ENCODE results near the gene TBC1D22A. TPM values are rescaled to one million over a fixed set of nuclear protein-coding genes. Genes with fewer than 3 reads are reported as not detected.

TBC1D22A gene
- polyA plus RNA-seq, 1 experiment, result 24.2 TPM

- H3K4me3 ChIP-seq (ENCODE audit: low read depth, low read length), result no peak overlapping the region
- H3K27me3 ChIP-seq (ENCODE audit: control insufficient read depth, insufficient read depth, low read length), result no peaks in the 10 kb centered on the region
- ChIA-PET CTCF (no interaction called here), POLR2A (no interaction called here)
- TF ChIP-seq CTCF (IDR thresholded peaks at IDR 0.05; ENCODE audit: insufficient read depth, low read depth, low read length), result no peak
- DNase-seq (ENCODE audit: low read depth), result no peak
- peaks cover 4% of the 10 kb centered on the region for H3K36me3 ChIP-seq (ENCODE audit: control insufficient read depth, insufficient read depth, low read length)
Measured at GRCh38 chr22:46918197-46918596, 155.7 kb downstream of the TBC1D22A start.

GRCh38 chr22:46922037-46922436, 159.6 kb downstream of the TBC1D22A start:
- POLR2A ChIA-PET, result no interaction called here
- Histone ChIP-seq H3K27me3 (ENCODE audit: control insufficient read depth, insufficient read depth, low read length) (no peaks in the 10 kb centered on the region), H3K36me3 (ENCODE audit: control insufficient read depth, insufficient read depth, low read length) (peaks cover 2% of the 10 kb centered on the region), H3K4me3 (ENCODE audit: low read depth, low read length) (no peak overlapping the region)
- DNase-seq (ENCODE audit: low read depth), result no peak
- no peak for TF ChIP-seq CTCF (IDR thresholded peaks at IDR 0.05; ENCODE audit: insufficient read depth, low read depth, low read length)
- CTCF ChIA-PET, result no interaction called here

GRCh38 chr22:46923394-46923793, 160.9 kb downstream of the TBC1D22A start:
- no peak for DNase-seq (ENCODE audit: low read depth)
- POLR2A ChIA-PET, result no interaction called here
- CTCF ChIA-PET, result no interaction called here

GRCh38 chr22:46925818-46926217, 163.4 kb downstream of the TBC1D22A start:
- Histone ChIP-seq H3K27me3 (ENCODE audit: control insufficient read depth, insufficient read depth, low read length) (no peaks in the 10 kb centered on the region), H3K4me3 (ENCODE audit: low read depth, low read length) (no peak overlapping the region), H3K36me3 (ENCODE audit: control insufficient read depth, insufficient read depth, low read length) (no peaks in the 10 kb centered on the region; the same call in 1 of the 2 replicates)
- CTCF ChIA-PET, result no interaction called here
- no peak for DNase-seq (ENCODE audit: low read depth)
- POLR2A ChIA-PET, result no interaction called here
- TF ChIP-seq CTCF (IDR thresholded peaks at IDR 0.05; ENCODE audit: insufficient read depth, low read depth, low read length), result no peak

More at GRCh38 chr22:46923394-46923793, 160.9 kb downstream of the TBC1D22A start:
- no peaks in the 10 kb centered on the region for H3K27me3 ChIP-seq (ENCODE audit: control insufficient read depth, insufficient read depth, low read length)
- peaks cover 1% of the 10 kb centered on the region; the same call in 1 of the 2 replicates for H3K36me3 ChIP-seq (ENCODE audit: control insufficient read depth, insufficient read depth, low read length)
- no peak overlapping the region for H3K4me3 ChIP-seq (ENCODE audit: low read depth, low read length)
- no peak for TF ChIP-seq CTCF (IDR thresholded peaks at IDR 0.05; ENCODE audit: insufficient read depth, low read depth, low read length)

GRCh38 chr22:46929046-46929709, 166.7 kb downstream of the TBC1D22A start:
- no peak for DNase-seq (ENCODE audit: low read depth)
- Histone ChIP-seq H3K27me3 (ENCODE audit: control insufficient read depth, insufficient read depth, low read length) (no peaks in the 10 kb centered on the region), H3K36me3 (ENCODE audit: control insufficient read depth, insufficient read depth, low read length) (no peaks in the 10 kb centered on the region; the same call in 1 of the 2 replicates), H3K4me3 (ENCODE audit: low read depth, low read length) (no peak overlapping the region)
- ChIA-PET POLR2A (no interaction called here), CTCF (interaction anchor here (1.4 kb wide), 1 partner anchor 9 kb away, joined by 3 read pairs; no protein-coding TSS in a partner anchor)
- no peak for TF ChIP-seq CTCF (IDR thresholded peaks at IDR 0.05; ENCODE audit: insufficient read depth, low read depth, low read length)
